DOHH2 (cell line): ENCODE measurements around the gene STUB1.

ENCODE experiments used
- H3F3A ChIP-seq: fragments of 200-600 bp; sonication (generic), shearing (Covaris generic); 2 replicates; pipeline ENCODE4 v1.6.0; 2016; ENCODE audit warnings: antibody characterized with exemption, mild to moderate bottlenecking; ENCODE audit not compliant: control insufficient read depth, insufficient read depth
- H3K27ac ChIP-seq: fragments of 200-600 bp; sonication (generic); 2 replicates; pipeline ENCODE4 v1.5.1; 2014; ENCODE audit warnings: low read depth, mild to moderate bottlenecking, low read length, moderate library complexity
- H3K27me3 ChIP-seq: fragments of 200-600 bp; sonication (generic); 2 replicates; pipeline ENCODE4 v1.6.1; 2014; ENCODE audit warnings: mild to moderate bottlenecking, low read length, mixed read lengths; ENCODE audit not compliant: control insufficient read depth
- H3K36me3 ChIP-seq: fragments of 200-600 bp; sonication (generic); 2 replicates; pipeline ENCODE4 v1.6.1; 2014; ENCODE audit warnings: mild to moderate bottlenecking, low read length, moderate library complexity, mixed read lengths; ENCODE audit not compliant: control insufficient read depth
- H3K4me1 ChIP-seq: fragments of 200-600 bp; sonication (generic); 2 replicates; pipeline ENCODE4 v1.6.1; 2014; ENCODE audit warnings: mild to moderate bottlenecking, low read length, mixed read lengths; ENCODE audit not compliant: control insufficient read depth
- H3K4me2 ChIP-seq: fragments of 200-600 bp; sonication (generic); 2 replicates; pipeline ENCODE4 v1.6.0; 2014; ENCODE audit warnings: mild to moderate bottlenecking, low read length, moderate library complexity
- H3K4me3 ChIP-seq: fragments of 200-600 bp; sonication (generic); 2 replicates; pipeline ENCODE4 v1.5.1; 2014; ENCODE audit warnings: mild to moderate bottlenecking, low read length, mixed read lengths
- H3K79me2 ChIP-seq: fragments of 200-600 bp; sonication (generic); 2 replicates; pipeline ENCODE4 v1.6.1; 2014; ENCODE audit warnings: mild to moderate bottlenecking, low read length, mixed read lengths; ENCODE audit not compliant: control insufficient read depth
- H3K9me2 ChIP-seq: fragments of 200-600 bp; sonication (generic); replicated peaks from 2 replicates; pipeline ENCODE4 v1.6.1; 2014; ENCODE audit warnings: mild to moderate bottlenecking, low read length, mixed read lengths; ENCODE audit not compliant: control insufficient read depth
- H3K9me3 ChIP-seq: fragments of 200-600 bp; sonication (generic); 2 replicates; pipeline ENCODE4 v1.6.1; 2014; ENCODE audit warnings: antibody characterized with exemption, low read length, mixed read lengths; ENCODE audit not compliant: control insufficient read depth, insufficient read depth
- H4K20me1 ChIP-seq: fragments of 200-600 bp; sonication (generic); 2 replicates; pipeline ENCODE4 v1.6.0; 2014; ENCODE audit warnings: low read depth, mild to moderate bottlenecking, antibody characterized with exemption, low read length, moderate library complexity; ENCODE audit not compliant: control insufficient read depth, insufficient read depth
- EZH2phosphoT487 ChIP-seq: fragments of 200-600 bp; sonication (generic); IDR thresholded peaks from 2 replicates; pipeline ENCODE4 v1.6.1; 2017; ENCODE audit warnings: borderline replicate concordance, mild to moderate bottlenecking, antibody characterized with exemption, low read length, moderate library complexity, mixed read lengths
- TF ChIP-seq, protein P1 (sequence below): fragments of 200-600 bp; sonication (generic); IDR thresholded peaks from one replicate; pipeline ENCODE4 v1.5.1; 2014; ENCODE audit warnings: antibody characterized with exemption, mild to moderate bottlenecking, low read depth, low read length; ENCODE audit not compliant: poor library complexity, severe bottlenecking

Gene STUB1

DNA sequence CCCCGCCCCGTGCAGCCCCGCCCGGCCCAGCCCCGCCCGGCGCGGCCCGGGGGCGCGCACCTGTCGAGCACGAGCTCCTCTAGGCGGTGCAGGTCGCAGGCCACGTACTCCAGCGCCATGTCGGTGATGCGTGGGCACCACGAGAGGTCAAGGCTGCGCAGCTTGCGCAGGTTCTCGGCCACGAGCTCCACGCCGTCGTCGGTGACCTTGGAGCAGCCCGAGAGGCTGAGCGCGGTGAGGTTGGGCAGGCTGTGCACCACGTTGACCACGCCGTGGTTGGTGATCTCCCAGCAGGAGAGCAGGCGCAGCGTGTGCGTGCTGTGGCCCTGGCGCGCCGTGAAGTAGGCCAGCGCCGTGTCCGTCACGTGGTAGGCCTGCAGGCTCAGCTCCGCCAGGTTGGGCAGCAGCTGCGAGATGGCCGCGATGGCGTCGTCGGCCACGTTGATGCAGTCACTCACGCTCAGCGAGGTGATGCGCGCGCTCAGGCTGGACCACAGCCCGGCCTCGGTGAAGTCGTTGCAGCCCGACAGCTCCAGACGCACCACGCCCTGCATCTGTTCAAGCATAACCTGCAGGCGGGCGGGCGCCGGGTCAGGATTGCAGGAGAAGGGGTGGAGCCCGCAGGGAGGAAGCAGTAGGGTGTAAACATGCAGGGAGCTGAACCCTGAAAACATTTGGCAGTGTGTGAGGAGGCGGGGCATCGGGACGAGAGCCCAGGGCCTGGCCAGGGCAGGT lies 15.3 kb downstream of the STUB1 start:
- no peaks in the 10 kb centered on the region for H3K9me2 ChIP-seq
- H3K9me3 ChIP-seq = no peaks in the 10 kb centered on the region
- TF ChIP-seq, protein P1, sequence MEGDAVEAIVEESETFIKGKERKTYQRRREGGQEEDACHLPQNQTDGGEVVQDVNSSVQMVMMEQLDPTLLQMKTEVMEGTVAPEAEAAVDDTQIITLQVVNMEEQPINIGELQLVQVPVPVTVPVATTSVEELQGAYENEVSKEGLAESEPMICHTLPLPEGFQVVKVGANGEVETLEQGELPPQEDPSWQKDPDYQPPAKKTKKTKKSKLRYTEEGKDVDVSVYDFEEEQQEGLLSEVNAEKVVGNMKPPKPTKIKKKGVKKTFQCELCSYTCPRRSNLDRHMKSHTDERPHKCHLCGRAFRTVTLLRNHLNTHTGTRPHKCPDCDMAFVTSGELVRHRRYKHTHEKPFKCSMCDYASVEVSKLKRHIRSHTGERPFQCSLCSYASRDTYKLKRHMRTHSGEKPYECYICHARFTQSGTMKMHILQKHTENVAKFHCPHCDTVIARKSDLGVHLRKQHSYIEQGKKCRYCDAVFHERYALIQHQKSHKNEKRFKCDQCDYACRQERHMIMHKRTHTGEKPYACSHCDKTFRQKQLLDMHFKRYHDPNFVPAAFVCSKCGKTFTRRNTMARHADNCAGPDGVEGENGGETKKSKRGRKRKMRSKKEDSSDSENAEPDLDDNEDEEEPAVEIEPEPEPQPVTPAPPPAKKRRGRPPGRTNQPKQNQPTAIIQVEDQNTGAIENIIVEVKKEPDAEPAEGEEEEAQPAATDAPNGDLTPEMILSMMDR = no peak
- TF ChIP-seq EZH2phosphoT487 = no peak
- H3K27me3 ChIP-seq = peaks cover 26% of the 10 kb centered on the region
- peaks cover 22% of the 10 kb centered on the region for H3K4me1 ChIP-seq
- H3K27ac ChIP-seq = no peak overlapping the region
- no peaks in the 10 kb centered on the region for H4K20me1 ChIP-seq
- no peaks in the 10 kb centered on the region for H3K36me3 ChIP-seq
- peak overlapping the region; percentile 97 for H3K4me2 ChIP-seq
- peak overlapping the region; percentile 80 for H3K4me3 ChIP-seq
- H3F3A ChIP-seq = peaks cover 7% of the 10 kb centered on the region
- no peaks in the 10 kb centered on the region for H3K79me2 ChIP-seq

DNA sequence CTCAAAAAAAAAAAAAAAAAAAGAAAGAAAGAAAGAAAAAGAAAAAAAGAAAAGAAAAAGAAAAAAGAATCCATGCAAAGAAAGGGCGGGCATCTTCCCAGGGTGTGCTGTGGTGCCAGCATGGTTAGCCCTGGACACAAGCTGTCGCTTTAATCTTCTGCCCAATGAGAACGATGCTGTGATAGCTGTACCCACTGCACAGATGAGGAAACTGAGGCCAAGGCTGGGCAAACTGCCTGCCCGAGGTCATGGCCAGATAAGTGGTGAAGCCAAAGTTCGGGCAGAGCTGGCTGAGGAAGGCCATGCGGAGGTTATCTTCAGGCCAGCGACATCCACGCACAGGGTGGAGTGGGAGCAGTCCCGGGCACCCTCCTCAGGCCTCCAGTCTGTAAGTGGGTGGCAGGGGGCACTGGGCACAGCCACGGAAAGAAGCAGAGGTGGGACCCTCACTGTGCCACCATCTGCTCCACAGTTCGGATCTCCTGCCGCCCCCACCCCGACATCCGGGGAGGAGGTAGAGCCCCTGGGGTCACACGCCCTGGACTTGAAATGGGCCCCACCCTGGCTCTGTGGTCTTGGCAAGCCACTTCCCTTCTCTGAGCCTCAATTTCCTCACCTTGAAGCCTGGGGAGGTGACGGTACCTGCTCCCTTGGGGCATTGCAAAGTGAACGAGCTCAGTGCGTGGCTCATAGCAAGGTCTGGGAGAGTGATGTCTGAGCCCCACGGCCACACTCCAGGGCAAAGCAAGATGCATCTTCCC lies 18.9 kb downstream of the STUB1 start:
- H3K9me2 ChIP-seq = no peaks in the 10 kb centered on the region
- no peak overlapping the region for H3K4me2 ChIP-seq
- H3K4me3 ChIP-seq = no peak overlapping the region
- no peaks in the 10 kb centered on the region for H3K9me3 ChIP-seq
- peaks cover 55% of the 10 kb centered on the region for H3K27me3 ChIP-seq
- H4K20me1 ChIP-seq = no peaks in the 10 kb centered on the region
- no peaks in the 10 kb centered on the region for H3K79me2 ChIP-seq
- no peak for TF ChIP-seq EZH2phosphoT487
- TF ChIP-seq, protein P1 = no peak
- no peak overlapping the region for H3K27ac ChIP-seq
- H3K36me3 ChIP-seq = no peaks in the 10 kb centered on the region
- H3K4me1 ChIP-seq = peaks cover 18% of the 10 kb centered on the region
- no peaks in the 10 kb centered on the region; the same call in 1 of the 2 replicates for H3F3A ChIP-seq

DNA sequence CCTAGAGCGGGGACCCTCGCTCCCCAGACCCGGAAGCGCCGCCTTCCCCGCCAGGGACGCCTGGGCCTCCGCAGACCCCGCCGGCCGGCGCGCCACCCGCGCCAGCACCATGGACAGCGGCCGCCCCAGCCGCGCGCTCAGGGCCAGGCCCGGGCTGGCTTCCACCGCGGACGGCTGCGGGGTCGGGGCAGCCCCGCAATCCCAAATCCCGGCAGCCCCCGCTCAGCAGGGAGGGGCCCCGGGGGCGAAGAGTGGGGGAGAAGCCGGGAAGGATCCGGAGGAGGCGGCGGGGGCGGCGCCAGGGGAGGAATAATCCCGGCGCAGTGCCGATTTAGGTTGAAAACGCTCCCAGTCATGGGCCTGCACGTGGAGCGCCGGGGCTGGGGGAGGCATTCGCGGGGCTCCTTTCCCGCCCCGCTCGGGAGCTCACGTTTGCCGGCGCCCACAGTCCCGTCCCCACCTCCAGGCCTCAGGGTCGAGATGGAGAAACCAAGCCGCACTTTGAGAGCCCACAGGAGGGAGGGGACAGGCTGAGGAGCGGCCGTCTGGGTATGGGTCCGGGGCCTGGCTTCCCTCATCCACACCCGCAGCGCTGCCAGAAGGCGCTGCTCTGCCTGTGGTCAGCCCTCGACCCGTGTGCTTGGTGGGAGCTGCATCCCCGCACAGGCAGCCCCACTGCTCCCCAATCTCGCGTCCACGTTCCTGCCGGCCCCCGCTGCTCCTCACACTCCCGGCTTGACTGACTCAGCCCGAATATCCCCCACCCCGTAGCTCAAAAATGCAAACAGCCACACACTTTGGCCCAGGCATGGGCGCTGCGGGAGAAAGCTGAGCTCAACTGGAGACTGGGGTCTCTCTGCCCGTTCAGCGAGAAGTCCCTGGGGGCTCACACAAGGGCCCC lies 20.7 kb downstream of the STUB1 start:
- H3K9me2 ChIP-seq = no peaks in the 10 kb centered on the region
- H3K79me2 ChIP-seq = no peaks in the 10 kb centered on the region
- H4K20me1 ChIP-seq = no peaks in the 10 kb centered on the region
- no peak overlapping the region for H3K4me3 ChIP-seq
- no peak overlapping the region for H3K27ac ChIP-seq
- H3F3A ChIP-seq = no peaks in the 10 kb centered on the region
- no peaks in the 10 kb centered on the region for H3K36me3 ChIP-seq
- no peak overlapping the region for H3K4me2 ChIP-seq
- H3K9me3 ChIP-seq = no peaks in the 10 kb centered on the region
- TF ChIP-seq, protein P1 = no peak
- TF ChIP-seq EZH2phosphoT487 = no peak
- peaks cover under 1% of the 10 kb centered on the region for H3K4me1 ChIP-seq
- peaks cover 49% of the 10 kb centered on the region for H3K27me3 ChIP-seq
